Activated effector memory CD4-positive, alpha-beta T cell treated with anti-CD3 and anti-CD28 coated beads, Interleukin-2, amount 50 U/mL, for 16 hours (primary cell): ENCODE measurements around the gene IDUA.
"Not testable (repeated sequence)": the region's sequence is repeated elsewhere in the genome, so short reads cannot be mapped to it uniquely, and the experiment has no call there.

ENCODE experiments used
- DNase-seq: peaks from one replicate; pipeline ENCODE4 v3.0.0-alpha.2; 2020

Gene IDUA

GRCh38 chr4:987624-988513, 1.0 kb downstream of the IDUA start:
- no peak for DNase-seq

- no peak for DNase-seq
Observed at GRCh38 chr4:988726-989721, 2.2 kb downstream of the IDUA start.

GRCh38 chr4:989722-990471, 3.1 kb downstream of the IDUA start:
- DNase-seq: no peak

GRCh38 chr4:990746-991367, 4.0 kb downstream of the IDUA start:
- DNase-seq: no peak

GRCh38 chr4:991451-992296, 4.8 kb downstream of the IDUA start:
- no peak for DNase-seq

- no peak for DNase-seq
Observed at GRCh38 chr4:992297-993110, 5.7 kb downstream of the IDUA start.

- no peak for DNase-seq
Observed at GRCh38 chr4:993111-994029, 6.5 kb downstream of the IDUA start, which contains the start of gene SLC26A1. Gene SLC26A1 (minus strand): TSS chr4:993404. CDS start chr4:991703, 1,701 bp downstream.

GRCh38 chr4:995311-996026, 8.6 kb downstream of the IDUA start:
- DNase-seq: no peak

GRCh38 chr4:996030-996996, 9.5 kb downstream of the IDUA start:
- DNase-seq: no peak

- no peak for DNase-seq
Observed at GRCh38 chr4:996997-997374, 10.1 kb downstream of the IDUA start.

- no peak for DNase-seq
Observed at GRCh38 chr4:997375-998071, 10.7 kb downstream of the IDUA start.

GRCh38 chr4:998096-998691, 11.3 kb downstream of the IDUA start:
- DNase-seq: no peak

GRCh38 chr4:999240-999863, 12.5 kb downstream of the IDUA start:
- DNase-seq: not testable (repeated sequence)

- DNase-seq: no peak
Observed at GRCh38 chr4:999882-1000425, 13.1 kb downstream of the IDUA start.

- DNase-seq: no peak
Observed at GRCh38 chr4:1000686-1001260, 13.9 kb downstream of the IDUA start.
